ENCODE data around the gene HIPK4. TPM values are rescaled to one million over a fixed set of nuclear protein-coding genes. Genes with fewer than 3 reads are reported as not detected.
"Not testable (repeated sequence)": the region's sequence is repeated elsewhere in the genome, so short reads cannot be mapped to it uniquely, and the experiment has no call there.

HIPK4 gene
- total and polyA plus RNA-seq, 2 donors: 0.20 TPM; not detected in 1

DNA sequence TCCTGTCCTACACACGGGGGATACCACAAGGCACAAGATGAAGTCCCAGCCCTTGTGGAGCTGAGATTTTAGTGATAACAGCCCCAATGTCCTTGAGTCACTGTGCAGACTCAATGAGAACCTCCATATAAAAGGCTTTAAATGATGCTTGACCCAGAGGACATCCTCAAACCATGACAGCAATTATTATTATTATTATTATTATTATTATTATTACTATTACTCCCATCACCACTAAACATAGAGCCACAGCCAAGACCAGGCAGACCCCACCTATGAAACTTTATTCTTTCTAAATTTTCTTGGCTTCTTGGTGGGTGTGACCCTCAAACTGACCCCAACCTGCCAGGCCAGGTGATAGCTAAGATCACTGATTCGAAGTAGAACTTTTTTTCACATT is 52.9 kb downstream of the HIPK4 start:
- no peak for DNase-seq (ENCODE audit: extremely low spot score)
- WGBS: 83% methylated on average over 2 of the region's 2 CpGs
- Histone ChIP-seq H3K4me1 (ENCODE audit: insufficient read depth) (no peaks in the 10 kb centered on the region), H3K4me3 (ENCODE audit: low read depth, low read length) (no peak overlapping the region), H3K27ac (ENCODE audit: low read depth) (no peak overlapping the region), H3K36me3 (ENCODE audit: insufficient read depth) (peaks cover 3% of the 10 kb centered on the region)

DNA sequence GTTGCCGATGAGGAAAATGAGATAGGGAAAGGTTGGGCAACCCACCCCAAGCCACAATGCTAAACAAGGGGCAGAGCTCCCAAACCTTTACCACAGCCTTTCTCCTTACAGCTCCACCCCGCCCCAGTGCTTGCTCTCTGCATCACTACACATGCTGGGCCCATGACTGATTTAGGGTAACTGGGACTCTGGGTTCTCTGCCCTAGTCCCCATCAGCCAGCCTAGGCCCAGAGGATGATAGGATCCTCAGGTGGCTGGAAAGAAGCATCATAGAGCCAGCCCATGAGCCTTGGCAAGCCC is 53.4 kb downstream of the HIPK4 start:
- no peak for DNase-seq (ENCODE audit: extremely low spot score)
- Histone ChIP-seq H3K36me3 (ENCODE audit: insufficient read depth) (peaks cover 3% of the 10 kb centered on the region), H3K27ac (ENCODE audit: low read depth) (no peak overlapping the region), H3K4me1 (ENCODE audit: insufficient read depth) (no peaks in the 10 kb centered on the region), H3K4me3 (ENCODE audit: low read depth, low read length) (no peak overlapping the region)
- 97% methylated on average over 2 of the region's 2 CpGs for WGBS

- no peak overlapping the region for H3K27ac ChIP-seq (ENCODE audit: low read depth)
- H3K4me1 ChIP-seq (ENCODE audit: insufficient read depth): no peaks in the 10 kb centered on the region
- H3K4me3 ChIP-seq (ENCODE audit: low read depth, low read length): no peak overlapping the region
- H3K36me3 ChIP-seq (ENCODE audit: insufficient read depth): peaks cover 3% of the 10 kb centered on the region
- no peak for DNase-seq (ENCODE audit: extremely low spot score)
- 91% methylated on average over 15 of the region's 15 CpGs for WGBS
Measured at GRCh38 chr19:40335855-40336600, 54.0 kb downstream of the HIPK4 start.

- Histone ChIP-seq H3K27ac (ENCODE audit: low read depth) (no peak overlapping the region), H3K36me3 (ENCODE audit: insufficient read depth) (peaks cover 3% of the 10 kb centered on the region), H3K4me1 (ENCODE audit: insufficient read depth) (no peaks in the 10 kb centered on the region), H3K4me3 (ENCODE audit: low read depth, low read length) (no peak overlapping the region)
- DNase-seq (ENCODE audit: extremely low spot score): no peak
Measured at GRCh38 chr19:40335101-40335500, 54.9 kb downstream of the HIPK4 start.

- H3K36me3 ChIP-seq (ENCODE audit: insufficient read depth); DNase-seq (ENCODE audit: extremely low spot score); H3K4me1 ChIP-seq (ENCODE audit: insufficient read depth); H3K4me3 ChIP-seq (ENCODE audit: low read depth, low read length); H3K27ac ChIP-seq (ENCODE audit: low read depth): not testable (repeated sequence)
- 93% methylated on average over 6 of the region's 6 CpGs for WGBS
Measured at GRCh38 chr19:40333083-40333482, 56.9 kb downstream of the HIPK4 start.

- 88% methylated on average over 6 of the region's 6 CpGs for WGBS
- DNase-seq (ENCODE audit: extremely low spot score): no peak
- Histone ChIP-seq H3K4me1 (ENCODE audit: insufficient read depth) (no peaks in the 10 kb centered on the region), H3K4me3 (ENCODE audit: low read depth, low read length) (no peak overlapping the region), H3K36me3 (ENCODE audit: insufficient read depth) (peaks cover 3% of the 10 kb centered on the region), H3K27ac (ENCODE audit: low read depth) (no peak overlapping the region)
Measured at GRCh38 chr19:40332669-40333068, 57.3 kb downstream of the HIPK4 start.

DNA sequence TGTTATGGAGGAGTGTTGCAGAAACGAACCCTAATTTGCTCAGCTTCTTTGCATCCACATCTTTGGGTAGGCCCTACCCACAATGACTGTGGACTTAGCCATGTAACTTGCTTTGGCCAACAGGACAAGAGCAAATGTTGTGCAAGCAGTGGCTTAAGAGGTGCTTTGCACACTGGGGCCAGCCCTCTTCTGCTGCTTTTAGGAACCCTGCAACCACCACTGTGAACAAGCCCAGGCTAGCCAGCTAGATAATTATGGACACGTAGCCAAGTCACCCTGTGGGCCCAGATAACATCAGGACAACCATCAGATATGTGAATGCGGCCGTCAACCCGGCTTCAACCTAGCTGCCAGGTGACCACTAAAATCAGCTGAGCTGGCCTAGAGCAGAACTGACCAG is 58.9 kb downstream of the HIPK4 start:
- WGBS: 86% methylated on average over 5 of the region's 5 CpGs
- Histone ChIP-seq H3K4me3 (ENCODE audit: low read depth, low read length) (no peak overlapping the region), H3K27ac (ENCODE audit: low read depth) (no peak overlapping the region), H3K36me3 (ENCODE audit: insufficient read depth) (peaks cover 3% of the 10 kb centered on the region), H3K4me1 (ENCODE audit: insufficient read depth) (no peaks in the 10 kb centered on the region)
- no peak for DNase-seq (ENCODE audit: extremely low spot score)

Small RNA genes lying within 50 kb of the gene (small RNA-seq; reads per million reads assigned to genes)
- not detected for gene MIR6796
- gene RF00019: not detected

Other genes starting within 250 kb of the HIPK4 start
- 4.1 TPM for gene MAP3K10, start 198.8 kb downstream of the HIPK4 start, total RNA-seq
- 11.9 TPM for gene MAP3K10, start 198.8 kb downstream of the HIPK4 start, polyA plus RNA-seq
- gene TTC9B, start 171.8 kb downstream of the HIPK4 start, total RNA-seq: 0.21 TPM
- 0.13 TPM for gene TTC9B, start 171.8 kb downstream of the HIPK4 start, polyA plus RNA-seq
- not detected for gene CCNP, start 163.5 kb downstream of the HIPK4 start, total RNA-seq
- 0.19 TPM for gene CCNP, start 163.5 kb downstream of the HIPK4 start, polyA plus RNA-seq
- gene AKT2, start 104.8 kb downstream of the HIPK4 start, total RNA-seq: 98.9 TPM
- gene AKT2, start 104.8 kb downstream of the HIPK4 start, polyA plus RNA-seq: 90.1 TPM
- gene C19orf47, start 41.8 kb downstream of the HIPK4 start, total RNA-seq: 4.9 TPM
- 16.3 TPM for gene C19orf47, start 41.8 kb downstream of the HIPK4 start, polyA plus RNA-seq
- gene PLD3, start 41.5 kb downstream of the HIPK4 start, total RNA-seq: 133 TPM
- 289 TPM for gene PLD3, start 41.5 kb downstream of the HIPK4 start, polyA plus RNA-seq
- 3.2 TPM for gene PRX, start 23.2 kb upstream of the HIPK4 start, total RNA-seq
- gene PRX, start 23.2 kb upstream of the HIPK4 start, polyA plus RNA-seq: 6.7 TPM
- 6.8 TPM for gene SERTAD1, start 35.8 kb upstream of the HIPK4 start, total RNA-seq
- gene SERTAD1, start 35.8 kb upstream of the HIPK4 start, polyA plus RNA-seq: 24.5 TPM
- 32.2 TPM for gene SERTAD3, start 54.2 kb upstream of the HIPK4 start, total RNA-seq
- 43.8 TPM for gene SERTAD3, start 54.2 kb upstream of the HIPK4 start, polyA plus RNA-seq
- gene BLVRB, start 75.6 kb upstream of the HIPK4 start, total RNA-seq: 48.2 TPM
- 200 TPM for gene BLVRB, start 75.6 kb upstream of the HIPK4 start, polyA plus RNA-seq
- 1.7 TPM for gene SPTBN4, start 76.8 kb upstream of the HIPK4 start, total RNA-seq
- 3.8 TPM for gene SPTBN4, start 76.8 kb upstream of the HIPK4 start, polyA plus RNA-seq
- 10.2 TPM for gene SHKBP1, start 186.7 kb upstream of the HIPK4 start, total RNA-seq
- 77.9 TPM for gene SHKBP1, start 186.7 kb upstream of the HIPK4 start, polyA plus RNA-seq
- gene LTBP4, start 211.2 kb upstream of the HIPK4 start, total RNA-seq: 305 TPM
- 647 TPM for gene LTBP4, start 211.2 kb upstream of the HIPK4 start, polyA plus RNA-seq